Left renal cortex interstitium (tissue), 4 donors: ENCODE results near the gene GATAD2B. TPM values are rescaled to one million over a fixed set of nuclear protein-coding genes. Genes with fewer than 3 reads are reported as not detected.
"Not testable (repeated sequence)": the region's sequence is repeated elsewhere in the genome, so short reads cannot be mapped to it uniquely, and the experiment has no call there.

Source experiments
- DNase-seq, 4 donors: peaks; one replicate each; pipeline ENCODE4 v3.0.0-alpha.2; 2013; ENCODE audit warnings: low read depth in 4 of 4, low spot score in 2 of 4, missing footprints in 1 of 4
- polyA plus RNA-seq, 4 donors: library from polyadenylated mRNA; unstranded; fragments of 120-200 nt; gene quantifications; one replicate each; pipeline ENCODE4 v1.2.1, GENCODE V29; 2013; ENCODE audit not compliant: insufficient read length in 4 of 4

The GATAD2B gene
- polyA plus RNA-seq, 4 donors: 22.6 to 37.1 (median 28.9) TPM

GRCh38 chr1:153899509-153899908, 23.3 kb downstream of the GATAD2B start:
- no peak for DNase-seq

- DNase-seq: not testable (repeated sequence)
Measured at GRCh38 chr1:153895866-153896265, 26.9 kb downstream of the GATAD2B start.

- DNase-seq: not testable (repeated sequence)
Measured at GRCh38 chr1:153891042-153891441, 31.7 kb downstream of the GATAD2B start.

- no peak for DNase-seq
Measured at GRCh38 chr1:153888533-153888932, 34.2 kb downstream of the GATAD2B start.

GRCh38 chr1:153886127-153886526, 36.6 kb downstream of the GATAD2B start:
- no peak for DNase-seq

- no peak for DNase-seq
Measured at GRCh38 chr1:153883223-153883622, 39.5 kb downstream of the GATAD2B start.

- no peak for DNase-seq
Measured at GRCh38 chr1:153882296-153882912, 40.4 kb downstream of the GATAD2B start.

- peak; percentile 48 to 63 (median 60) for DNase-seq
Measured at GRCh38 chr1:153881751-153882150, 41.0 kb downstream of the GATAD2B start.

- peak; percentile 96 to 98 (median 96) for DNase-seq
Measured at GRCh38 chr1:153880962-153881361, 41.8 kb downstream of the GATAD2B start.

GRCh38 chr1:153880024-153880423, 42.7 kb downstream of the GATAD2B start:
- DNase-seq: no peak

- no peak for DNase-seq
Measured at GRCh38 chr1:153877112-153877511, 45.7 kb downstream of the GATAD2B start.

- DNase-seq: no peak
Measured at GRCh38 chr1:153872934-153873333, 49.8 kb downstream of the GATAD2B start.

GRCh38 chr1:153872331-153872730, 50.4 kb downstream of the GATAD2B start:
- DNase-seq: no peak

GRCh38 chr1:153869486-153869885, 53.3 kb downstream of the GATAD2B start:
- no peak for DNase-seq

GRCh38 chr1:153866045-153866850, 56.5 kb downstream of the GATAD2B start:
- no peak for DNase-seq

- no peak for DNase-seq
Measured at GRCh38 chr1:153860285-153860684, 62.5 kb downstream of the GATAD2B start.

- no peak for DNase-seq
Measured at GRCh38 chr1:153857505-153857904, 65.3 kb downstream of the GATAD2B start.

- no peak for DNase-seq
Measured at GRCh38 chr1:153856763-153857162, 66.0 kb downstream of the GATAD2B start.

GRCh38 chr1:153852170-153852569, 70.6 kb downstream of the GATAD2B start:
- DNase-seq: no peak

- no peak for DNase-seq
Measured at GRCh38 chr1:153849487-153850185, 73.1 kb downstream of the GATAD2B start.

GRCh38 chr1:153848805-153849204, 74.0 kb downstream of the GATAD2B start:
- no peak for DNase-seq
